ENCODE data around the gene SIPA1. TPM values are rescaled to one million over a fixed set of nuclear protein-coding genes. Genes with fewer than 3 reads are reported as not detected.

SIPA1 gene
- total and polyA plus RNA-seq, 2 of the 8 experiments (the other 6 are each of a cell fraction or from before 2014, with no cell fraction given), result 35.3 to 72.2 TPM

GRCh38 chr11:65642014-65642671, 4.2 kb downstream of the SIPA1 start:
- H2BK5ac ChIP-seq (ENCODE audit: low read depth, low read length), result peak overlapping the region; percentile 77; the same call in 1 of the 2 replicates
- CTCF ChIA-PET (ENCODE audit: partially characterized antibody), result interaction anchor here (0.6 to 2.4 kb wide), 15 partner anchors 9 to 1544 kb away, joined by 3 to 12 read pairs (median 4); partner anchors contain the start of gene KAT5
- H2BK120ac ChIP-seq (replicated peaks; ENCODE audit: low read depth, low read length), result no peak overlapping the region
- H3K56ac ChIP-seq (replicated peaks; ENCODE audit: insufficient read length, low read depth, low read length), result peak overlapping the region; percentile 80
- peak overlapping the region; percentile 77 to 98 for H3K4me2 ChIP-seq (ENCODE audit: insufficient read depth in 1 of 2, low read depth in 2 of 2, low read length in 2 of 2)
- H3K9me3 ChIP-seq (ENCODE audit: insufficient read depth in 2 of 2, low read depth in 1 of 2, low read length in 1 of 2), result no peaks in the 10 kb centered on the region
- H3K4me3 ChIP-seq (ENCODE audit: extremely low read depth in 1 of 4, insufficient read depth in 2 of 4, low read depth in 3 of 4, low read length in 4 of 4), result peak overlapping the region; percentile 56 to 70 (median 66)
- H3K79me1 ChIP-seq (ENCODE audit: low read depth, low read length), result no peaks in the 10 kb centered on the region; the same call in 1 of the 2 replicates
- peaks cover 0 to 4% (median 2%) of the 10 kb centered on the region in 4 experiments; a peak in 3 of 7 replicates for H3K27me3 ChIP-seq (replicated peaks in 1 of 4; ENCODE audit: control insufficient read depth in 3 of 4, extremely low read depth in 1 of 4, insufficient read depth in 3 of 4, low read length in 3 of 4)
- no peak overlapping the region for H3K14ac ChIP-seq (ENCODE audit: insufficient read length)
- H4K8ac ChIP-seq (ENCODE audit: extremely low read depth, insufficient read depth, low read length), result peak overlapping the region; percentile 17
- peaks cover 3 to 31% (median 20%) of the 10 kb centered on the region in 4 experiments for H3K4me1 ChIP-seq (replicated peaks in 1 of 4; ENCODE audit: control insufficient read depth in 3 of 4, insufficient read depth in 4 of 4, low read length in 3 of 4)
- H3K4ac ChIP-seq (replicated peaks; ENCODE audit: insufficient read length, low read depth, low read length), result peak overlapping the region; percentile 82
- POLR2A ChIA-PET (ENCODE audit: partially characterized antibody), result interaction anchor here (0.5 to 6.0 kb wide), 7 partner anchors 9 to 212 kb away, joined by 3 to 56 read pairs (median 8); partner anchors contain the start of gene RELA
- no peak overlapping the region for H3K23ac ChIP-seq (ENCODE audit: insufficient read length)
- no peaks in the 10 kb centered on the region; a peak in 2 of 8 replicates for H3K36me3 ChIP-seq (ENCODE audit: control insufficient read depth in 2 of 4, insufficient read depth in 4 of 4, low read length in 3 of 4)
- H3K9ac ChIP-seq (replicated peaks in 1 of 4; ENCODE audit: extremely low read depth in 1 of 4, low read depth in 3 of 4, low read length in 3 of 4), result peak overlapping the region in 3 of 4 experiments; percentile 38 to 47 (median 42); a peak in 4 of 7 replicates
- H2BK20ac ChIP-seq (ENCODE audit: low read length), result 0 out of 2 replicates have a peak overlapping the region, but pooled peaks have one; percentile 21
- 14% methylated on average over 26 of the region's 49 CpGs; no CpG with 5 or more reads in 1 of the 2 experiments for WGBS, 2 experiments (ENCODE audit: extremely low coverage in 1 of 2, insufficient coverage in 1 of 2, insufficient read length in 1 of 2, insufficient replicate concordance in 2 of 2, low coverage in 1 of 2, low lambda C conversion rate in 2 of 2, missing lambda C conversion rate in 1 of 2)
- H3K27ac ChIP-seq (ENCODE audit: low read depth, low read length), result no peak overlapping the region
- H3K23me2 ChIP-seq (ENCODE audit: low read depth, low read length), result peaks cover 13% of the 10 kb centered on the region; the same call in 1 of the 2 replicates
- TF ChIP-seq PHF8 (conservative IDR thresholded peaks at IDR 0.05; ENCODE audit: low read depth, low read length) (peak; percentile 45; the same call in 1 of the 2 replicates), KDM4A (IDR thresholded peaks at IDR 0.05; ENCODE audit: low read depth, low read length, severe bottlenecking) (peak; percentile 47), CREB1 (IDR thresholded peaks at IDR 0.05) (no peak; the same call in 1 of the 2 replicates), TAF1 (IDR thresholded peaks at IDR 0.05; ENCODE audit: low read depth, low read length) (peak; percentile 63), EZH2 (IDR thresholded peaks at IDR 0.05; ENCODE audit: low read depth, low read length, severe bottlenecking) (no peak), POLR2A (IDR thresholded peaks at IDR 0.05; ENCODE audit: control extremely low read depth in 1 of 2, low read depth in 2 of 2, low read length in 2 of 2) (peak in 1 of 2 experiments; percentile 66; a peak in 1 of 3 replicates), SIX5 (IDR thresholded peaks at IDR 0.05; ENCODE audit: low read depth, low read length) (no peak), SP1 (IDR thresholded peaks at IDR 0.05; ENCODE audit: low read depth, low read length) (peak; percentile 4; the same call in 1 of the 2 replicates)
- TF ChIP-seq, protein P1, sequence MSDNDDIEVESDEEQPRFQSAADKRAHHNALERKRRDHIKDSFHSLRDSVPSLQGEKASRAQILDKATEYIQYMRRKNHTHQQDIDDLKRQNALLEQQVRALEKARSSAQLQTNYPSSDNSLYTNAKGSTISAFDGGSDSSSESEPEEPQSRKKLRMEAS (IDR thresholded peaks at IDR 0.05), result peak; percentile 61; the same call in 1 of the 2 replicates
- H2AK5ac ChIP-seq (ENCODE audit: low read depth, low read length), result peak overlapping the region; percentile 39; the same call in 1 of the 2 replicates
- FAIRE-seq, result no peak
- peak in 1 of 2 experiments; percentile 94 for DNase-seq (ENCODE audit: low read depth in 1 of 2, low spot score in 2 of 2)
- H2BK12ac ChIP-seq (ENCODE audit: low read depth, low read length), result 0 out of 2 replicates have a peak overlapping the region, but pooled peaks have one; percentile 4
- H4K5ac ChIP-seq (ENCODE audit: insufficient read length, low read depth, low read length), result peak overlapping the region; percentile 86
- H2AFZ ChIP-seq (ENCODE audit: low read length), result peak overlapping the region; percentile 52; the same call in 1 of the 2 replicates
- H3K79me2 ChIP-seq (ENCODE audit: control insufficient read depth in 1 of 2, insufficient read depth in 2 of 2, low read length in 2 of 2), result no peaks in the 10 kb centered on the region
- H2BK15ac ChIP-seq (ENCODE audit: low read length), result no peak overlapping the region
- H4K91ac ChIP-seq (replicated peaks; ENCODE audit: insufficient read length, low read length), result peak overlapping the region; percentile 83
- H4K20me1 ChIP-seq (replicated peaks in 1 of 2; ENCODE audit: control insufficient read depth in 1 of 2, insufficient read depth in 2 of 2, low read length in 2 of 2), result peaks cover 0 to 11% of the 10 kb centered on the region in 2 experiments
- peak overlapping the region; percentile 78 for H3K18ac ChIP-seq (ENCODE audit: extremely low read depth, low read length)

Data from H1 (cell line).